ENCODE data around the gene ATP13A2.

Gene ATP13A2

GRCh38 chr1:17040135-17040534 is 28.4 kb upstream of the ATP13A2 start:
- no peak for TF ChIP-seq CTCF (IDR thresholded peaks at IDR 0.05; ENCODE audit: borderline replicate concordance, extremely low read depth, low read length, poor library complexity, severe bottlenecking)
- TF ChIP-seq EZH2 (IDR thresholded peaks at IDR 0.05; ENCODE audit: borderline replicate concordance, low read depth, low read length, severe bottlenecking): no peak
- H3K79me2 ChIP-seq (ENCODE audit: insufficient read depth, low read length): peaks cover 26% of the 10 kb centered on the region; the same call in 1 of the 2 replicates
- no peak overlapping the region for H3K4me2 ChIP-seq (ENCODE audit: insufficient read depth, low read length)

GRCh38 chr1:17039522-17039921 is 27.8 kb upstream of the ATP13A2 start:
- no peaks in the 10 kb centered on the region for H4K20me1 ChIP-seq (ENCODE audit: insufficient read depth, low read length)
- no peak overlapping the region for H3K4me2 ChIP-seq (ENCODE audit: insufficient read depth, low read length)
- no peaks in the 10 kb centered on the region for H3K27me3 ChIP-seq (ENCODE audit: insufficient read depth, low read length, poor library complexity)
- ATAC-seq (ENCODE audit: insufficient read depth, low read depth) (no peak), DNase-seq (no peak)
- no peak overlapping the region for H2AFZ ChIP-seq (ENCODE audit: low read depth, low read length)
- no peak overlapping the region for H3K4me3 ChIP-seq (ENCODE audit: low read depth in 1 of 2, low read length in 2 of 2)
- H3K9me3 ChIP-seq (ENCODE audit: insufficient read depth, low read length, severe bottlenecking): no peaks in the 10 kb centered on the region
- H3K36me3 ChIP-seq (ENCODE audit: insufficient read depth, low read length): peaks cover 67% of the 10 kb centered on the region
- no peak overlapping the region for H3K27ac ChIP-seq (ENCODE audit: low read length)
- H3K4me1 ChIP-seq (ENCODE audit: insufficient read depth, low read length): no peaks in the 10 kb centered on the region
- H3K79me2 ChIP-seq (ENCODE audit: insufficient read depth, low read length): peaks cover 24% of the 10 kb centered on the region; the same call in 1 of the 2 replicates
- H3K9ac ChIP-seq (ENCODE audit: low read depth, low read length): no peak overlapping the region
- TF ChIP-seq EZH2 (IDR thresholded peaks at IDR 0.05; ENCODE audit: borderline replicate concordance, low read depth, low read length, severe bottlenecking) (no peak), CTCF (IDR thresholded peaks at IDR 0.05; ENCODE audit: borderline replicate concordance, extremely low read depth, low read length, poor library complexity, severe bottlenecking) (no peak)

More at GRCh38 chr1:17040135-17040534, 28.4 kb upstream of the ATP13A2 start:
- no peaks in the 10 kb centered on the region for H3K27me3 ChIP-seq (ENCODE audit: insufficient read depth, low read length, poor library complexity)
- no peak overlapping the region for H2AFZ ChIP-seq (ENCODE audit: low read depth, low read length)
- no peak for DNase-seq
- peaks cover 3% of the 10 kb centered on the region; the same call in 1 of the 2 replicates for H4K20me1 ChIP-seq (ENCODE audit: insufficient read depth, low read length)
- no peak overlapping the region for H3K4me3 ChIP-seq (ENCODE audit: low read depth in 1 of 2, low read length in 2 of 2)
- H3K4me1 ChIP-seq (ENCODE audit: insufficient read depth, low read length): no peaks in the 10 kb centered on the region
- H3K9me3 ChIP-seq (ENCODE audit: insufficient read depth, low read length, severe bottlenecking): no peaks in the 10 kb centered on the region
- H3K36me3 ChIP-seq (ENCODE audit: insufficient read depth, low read length): peaks cover 69% of the 10 kb centered on the region
- H3K27ac ChIP-seq (ENCODE audit: low read length): no peak overlapping the region
- no peak for ATAC-seq (ENCODE audit: insufficient read depth, low read depth)
- H3K9ac ChIP-seq (ENCODE audit: low read depth, low read length): no peak overlapping the region

- H3K9me3 ChIP-seq (ENCODE audit: insufficient read depth, low read length, severe bottlenecking): no peaks in the 10 kb centered on the region
- H4K20me1 ChIP-seq (ENCODE audit: insufficient read depth, low read length): no peaks in the 10 kb centered on the region; the same call in 1 of the 2 replicates
- no peak overlapping the region for H3K27ac ChIP-seq (ENCODE audit: low read length)
- no peak overlapping the region for H2AFZ ChIP-seq (ENCODE audit: low read depth, low read length)
- no peak for DNase-seq
- H3K9ac ChIP-seq (ENCODE audit: low read depth, low read length): no peak overlapping the region
- H3K27me3 ChIP-seq (ENCODE audit: insufficient read depth, low read length, poor library complexity): no peaks in the 10 kb centered on the region
- no peak overlapping the region for H3K4me2 ChIP-seq (ENCODE audit: insufficient read depth, low read length)
- ATAC-seq (ENCODE audit: insufficient read depth, low read depth): no peak
- H3K4me3 ChIP-seq (ENCODE audit: low read depth in 1 of 2, low read length in 2 of 2): no peak overlapping the region
- H3K4me1 ChIP-seq (ENCODE audit: insufficient read depth, low read length): no peaks in the 10 kb centered on the region
- TF ChIP-seq EZH2 (IDR thresholded peaks at IDR 0.05; ENCODE audit: borderline replicate concordance, low read depth, low read length, severe bottlenecking) (no peak), CTCF (IDR thresholded peaks at IDR 0.05; ENCODE audit: borderline replicate concordance, extremely low read depth, low read length, poor library complexity, severe bottlenecking) (no peak)
- peaks cover 19% of the 10 kb centered on the region; the same call in 1 of the 2 replicates for H3K79me2 ChIP-seq (ENCODE audit: insufficient read depth, low read length)
- H3K36me3 ChIP-seq (ENCODE audit: insufficient read depth, low read length): peaks cover 70% of the 10 kb centered on the region
These were observed 21.8 kb upstream of the ATP13A2 start for GRCh38 chr1:17033481-17033880.

Measured in DND-41 (cell line).